ENCODE data around the gene PDCD4. TPM values are rescaled to one million over a fixed set of nuclear protein-coding genes. Genes with fewer than 3 reads are reported as not detected.

Gene PDCD4
- total RNA-seq, 2 experiments from 2014 or later: 83.3 to 95.6 TPM

GRCh38 chr10:110858297-110858934 is 13.3 kb upstream of the PDCD4 start:
- CTCF ChIA-PET: interaction anchor here (1.4 kb wide), 1 partner anchor 12 kb away, joined by 3 read pairs; no protein-coding TSS in a partner anchor
- POLR2A ChIA-PET: interaction anchor here (0.6 kb wide), 1 partner anchor 104 kb away, joined by 3 read pairs; no protein-coding TSS in a partner anchor

DNA sequence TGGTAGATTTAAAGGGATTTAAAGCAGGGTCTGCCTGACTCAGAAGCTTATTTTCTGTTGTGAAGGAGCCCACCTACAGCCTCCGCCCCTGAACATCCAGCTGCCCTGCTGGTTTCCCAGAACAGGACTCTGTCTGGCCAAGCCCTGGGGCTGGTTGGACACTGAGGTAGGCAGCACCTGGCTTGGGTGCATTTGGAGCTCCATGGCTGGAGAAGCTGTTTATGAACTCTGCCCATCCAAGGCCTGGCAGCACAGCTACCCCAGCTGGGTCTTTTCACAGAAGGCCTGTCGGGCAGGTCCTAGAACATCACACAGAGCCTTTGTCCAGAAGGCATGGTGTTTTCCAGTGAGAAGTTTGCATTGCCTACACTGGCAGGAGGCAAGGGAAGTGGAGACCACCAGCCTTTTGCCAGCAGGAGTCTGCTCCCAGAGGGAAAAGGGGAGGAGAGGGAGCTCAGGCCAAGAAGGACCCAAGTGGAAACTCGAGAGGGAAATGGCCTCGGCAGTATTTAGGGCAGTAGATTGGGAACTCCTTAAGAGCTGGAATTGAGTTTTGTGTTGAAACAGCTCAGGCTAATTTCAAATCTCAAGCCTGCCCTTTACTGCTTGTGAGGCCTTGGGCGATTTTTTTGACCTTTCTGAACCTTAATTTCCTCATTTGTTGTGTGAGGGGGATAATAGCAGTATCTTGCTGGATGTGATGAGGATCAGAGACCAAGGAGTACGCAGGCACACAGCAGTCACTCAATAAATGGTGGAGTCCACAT is 12.3 kb upstream of the PDCD4 start:
- CTCF ChIA-PET: interaction anchor here (1.3 to 1.4 kb wide), 2 partner anchors 11 to 23 kb away, joined by 3 to 4 read pairs; no protein-coding TSS in a partner anchor
- POLR2A ChIA-PET: no interaction called here

GRCh38 chr10:110859973-110860376 is 11.8 kb upstream of the PDCD4 start:
- CTCF ChIA-PET: interaction anchor here (1.3 to 1.6 kb wide), 3 partner anchors 10 to 56 kb away, joined by 3 to 4 read pairs (median 4); no protein-coding TSS in a partner anchor
- POLR2A ChIA-PET: no interaction called here

- POLR2A ChIA-PET: no interaction called here
- CTCF ChIA-PET: interaction anchor here (1.3 to 1.9 kb wide), 3 partner anchors 17 to 57 kb away, joined by 4 read pairs; no protein-coding TSS in a partner anchor
These were observed 11.0 kb upstream of the PDCD4 start for GRCh38 chr10:110860576-110861241.

DNA sequence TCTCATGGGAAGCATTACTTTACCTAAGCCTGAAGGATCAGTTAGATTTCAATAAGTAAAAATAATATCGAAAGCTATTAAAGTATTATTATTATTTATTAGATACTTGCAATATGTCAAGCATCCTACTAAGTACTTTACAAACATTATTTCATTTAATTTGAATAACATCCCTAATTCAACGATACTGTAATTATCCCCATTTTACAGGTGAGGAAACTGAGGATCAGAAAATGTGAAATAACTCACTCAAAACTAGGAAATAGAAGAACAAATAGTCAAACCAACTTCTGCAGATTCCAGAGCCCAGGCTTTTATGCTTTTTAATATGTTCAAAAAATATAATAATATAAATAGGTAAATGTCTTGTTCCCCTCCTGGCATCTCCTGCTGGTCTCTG is 10.3 kb upstream of the PDCD4 start:
- CTCF ChIA-PET: interaction anchor here (1.1 to 1.9 kb wide), 3 partner anchors 8 to 57 kb away, joined by 3 to 4 read pairs (median 4); no protein-coding TSS in a partner anchor

DNA sequence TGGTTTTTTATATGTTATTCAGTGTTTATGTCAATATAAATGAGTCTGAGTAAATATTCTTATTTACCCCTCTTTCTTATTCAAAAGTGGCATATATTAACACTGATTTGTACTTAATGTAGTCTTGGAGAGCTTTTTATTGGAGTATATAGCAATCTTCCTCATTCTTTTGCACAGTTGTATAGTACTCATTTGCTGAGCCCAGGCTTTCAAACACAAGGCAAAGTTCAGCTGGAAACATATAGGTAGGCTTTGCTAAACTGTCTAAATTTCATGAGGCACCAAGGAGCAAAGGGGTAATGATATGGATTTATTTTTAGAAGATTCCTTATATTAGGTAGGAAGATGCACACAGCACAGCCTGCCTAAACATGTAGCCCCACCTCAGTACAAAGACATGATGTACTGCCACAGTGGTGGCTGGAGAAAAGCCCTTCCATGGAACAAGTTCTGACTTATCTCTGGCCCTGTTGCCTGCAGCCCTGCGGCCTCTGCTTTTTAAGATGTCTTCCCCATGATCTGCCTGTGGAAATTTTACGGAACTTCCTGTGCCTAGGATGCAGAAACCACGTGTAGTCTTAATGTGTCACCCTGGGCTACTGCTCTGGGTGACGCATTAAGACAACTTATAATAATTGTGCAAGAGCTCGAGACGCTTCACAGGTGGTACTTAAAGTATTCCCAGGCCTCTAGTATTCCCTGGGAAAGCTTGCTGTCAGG is 9.6 kb upstream of the PDCD4 start:
- ChIA-PET CTCF (interaction anchor here (1.1 to 1.9 kb wide), 2 partner anchors 9 to 18 kb away, joined by 3 to 4 read pairs; no protein-coding TSS in a partner anchor), POLR2A (no interaction called here)

More for the DNA sequence above, 10.3 kb upstream of the PDCD4 start:
- POLR2A ChIA-PET: no interaction called here

- ChIA-PET POLR2A (no interaction called here), CTCF (no interaction called here)
These were observed 8.8 kb upstream of the PDCD4 start for GRCh38 chr10:110862961-110863360.

GRCh38 chr10:110863361-110863760 is 8.4 kb upstream of the PDCD4 start:
- ChIA-PET CTCF (no interaction called here), POLR2A (no interaction called here)

- CTCF ChIA-PET: interaction anchor here (1.0 to 1.3 kb wide), 2 partner anchors 13 to 89 kb away, joined by 3 read pairs; no protein-coding TSS in a partner anchor
- POLR2A ChIA-PET: interaction anchor here (1.3 kb wide), 1 partner anchor 55 kb away, joined by 8 read pairs; the partner anchor contains the start of genes BBIP1 and SHOC2
These were observed 7.8 kb upstream of the PDCD4 start for GRCh38 chr10:110863956-110864355.

- CTCF ChIA-PET: interaction anchor here (1.0 to 1.6 kb wide), 5 partner anchors 8 to 90 kb away, joined by 3 to 4 read pairs (median 3); partner anchors contain the start of genes BBIP1 and SHOC2
- POLR2A ChIA-PET: interaction anchor here (0.7 to 1.3 kb wide), 4 partner anchors 9 to 592 kb away, joined by 3 to 8 read pairs (median 4); partner anchors contain the start of genes BBIP1 and SHOC2
These were observed 7.0 kb upstream of the PDCD4 start for GRCh38 chr10:110864662-110865140.

DNA sequence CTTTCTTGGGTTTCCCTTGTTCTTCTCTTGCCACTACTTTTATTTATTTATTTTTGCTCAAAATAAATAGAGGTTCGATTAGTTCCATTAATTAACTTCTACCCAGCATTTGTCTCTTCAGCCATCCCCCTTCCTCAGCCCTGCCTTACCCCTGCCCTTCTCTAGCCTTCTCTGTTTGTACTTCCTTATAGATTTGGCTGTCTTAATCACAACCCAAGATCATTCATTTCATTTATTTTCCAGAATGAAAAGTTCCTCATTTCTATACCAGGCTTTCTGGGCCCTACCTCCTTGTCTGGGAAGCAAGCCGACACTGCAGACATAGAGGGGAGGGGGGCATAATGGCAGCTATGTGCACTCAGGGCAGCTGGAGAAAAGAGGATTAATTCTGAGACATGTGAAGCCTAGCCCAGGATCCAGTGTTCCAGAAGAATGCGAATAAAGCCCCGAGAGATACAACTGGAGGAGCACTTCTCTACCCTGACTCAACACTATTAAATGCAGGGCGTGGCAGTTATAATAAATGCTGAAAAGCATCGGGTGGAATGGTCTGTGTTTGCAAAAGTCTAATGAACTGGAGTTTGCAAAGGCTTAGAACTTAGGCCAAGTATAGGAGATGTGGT is 6.4 kb upstream of the PDCD4 start:
- CTCF ChIA-PET: interaction anchor here (1.1 to 1.6 kb wide), 4 partner anchors 8 to 54 kb away, joined by 3 to 4 read pairs (median 4); partner anchors contain the start of genes BBIP1 and SHOC2
- POLR2A ChIA-PET: interaction anchor here (0.7 to 1.3 kb wide), 5 partner anchors 8 to 593 kb away, joined by 3 to 8 read pairs (median 3); partner anchors contain the start of genes BBIP1 and SHOC2

GRCh38 chr10:110865809-110866482 is 5.8 kb upstream of the PDCD4 start:
- CTCF ChIA-PET: interaction anchor here (1.1 to 1.6 kb wide), 4 partner anchors 9 to 53 kb away, joined by 3 to 4 read pairs (median 4); partner anchors contain the start of genes BBIP1 and SHOC2
- POLR2A ChIA-PET: interaction anchor here (0.6 to 1.1 kb wide), 3 partner anchors 37 to 92 kb away, joined by 3 read pairs; partner anchors contain the start of genes BBIP1 and SHOC2

DNA sequence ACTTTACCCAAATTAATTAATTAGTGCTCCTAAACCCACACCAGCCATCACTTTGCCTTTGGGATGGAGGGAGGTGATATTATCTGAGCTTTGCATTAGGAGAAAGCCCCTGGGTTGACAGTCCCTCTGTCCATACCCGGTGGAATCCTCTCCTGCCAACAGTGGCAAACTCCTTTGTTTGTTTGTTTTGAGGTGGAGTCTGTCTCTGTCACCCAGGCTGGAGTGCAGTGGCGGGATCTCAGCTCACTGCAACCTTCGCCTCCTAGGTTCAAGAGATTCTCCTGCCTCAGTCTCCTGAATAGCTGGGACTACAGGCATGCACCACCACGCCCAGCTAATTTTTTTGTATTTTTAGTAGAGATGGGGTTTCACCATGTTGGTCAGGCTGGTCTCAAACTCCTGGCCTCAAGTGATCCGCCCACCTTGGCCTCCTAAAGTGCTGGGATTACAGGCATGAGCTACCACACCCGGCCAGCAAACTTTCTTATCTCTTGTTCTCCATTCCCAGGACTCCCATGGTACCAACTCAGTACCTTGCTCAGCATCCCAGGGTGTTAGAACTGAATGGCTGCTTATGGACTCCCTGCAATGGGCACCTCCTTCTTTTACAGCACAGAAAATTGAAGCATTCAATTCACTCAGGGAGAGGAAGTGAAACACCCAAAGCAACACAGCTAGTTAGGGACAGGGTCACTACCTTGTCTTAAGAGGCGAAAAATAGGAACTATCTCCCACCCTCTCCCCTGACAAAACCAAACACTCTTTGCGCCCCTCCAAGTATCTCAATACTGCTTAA is 4.5 kb upstream of the PDCD4 start:
- POLR2A ChIA-PET: interaction anchor here (0.5 kb wide), 1 partner anchor 10 kb away, joined by 3 read pairs; no protein-coding TSS in a partner anchor

GRCh38 chr10:110867807-110868465 is 3.8 kb upstream of the PDCD4 start:
- ChIA-PET CTCF (interaction anchor here (1.1 to 1.2 kb wide), 2 partner anchors 11 to 119 kb away, joined by 3 to 4 read pairs; no protein-coding TSS in a partner anchor), POLR2A (interaction anchor here (0.6 to 1.0 kb wide), 2 partner anchors 51 to 659 kb away, joined by 3 to 4 read pairs; partner anchors contain the start of genes BBIP1 and SHOC2)

More for the DNA sequence above, 4.5 kb upstream of the PDCD4 start:
- CTCF ChIA-PET: interaction anchor here (1.1 to 1.2 kb wide), 2 partner anchors 10 to 118 kb away, joined by 3 to 4 read pairs; no protein-coding TSS in a partner anchor

DNA sequence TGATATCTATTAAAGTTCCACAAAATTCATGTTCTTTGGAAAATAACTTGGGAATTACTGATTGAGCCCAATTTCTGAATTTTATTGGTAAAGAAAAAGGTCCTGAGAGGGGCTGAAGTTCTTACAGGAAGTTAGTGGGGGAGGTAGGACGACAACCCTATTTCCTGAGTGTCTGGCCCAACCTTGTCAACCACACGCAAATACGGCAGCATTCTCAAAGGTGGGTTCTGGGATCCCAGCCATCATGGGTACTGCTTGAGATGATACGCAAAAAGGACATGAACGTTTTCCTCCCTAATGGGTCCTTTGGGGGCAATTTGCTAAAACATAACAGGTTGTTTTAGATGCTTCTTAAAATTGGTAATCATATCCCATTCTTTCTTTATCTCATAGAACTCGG is 2.7 kb upstream of the PDCD4 start:
- CTCF ChIA-PET: no interaction called here
- POLR2A ChIA-PET: interaction anchor here (0.6 kb wide), 1 partner anchor 26 kb away, joined by 3 read pairs; no protein-coding TSS in a partner anchor
